ENCODE results near the gene RANGAP1. TPM values are rescaled to one million over a fixed set of nuclear protein-coding genes. Genes with fewer than 3 reads are reported as not detected.
A peak's percentile ranks its signal among the peaks of the same experiment; 100 is the strongest.

The RANGAP1 gene
- total RNA-seq, 1 experiment from 2014 or later, result 97.9 TPM

GRCh38 chr22:41234815-41235695, 50.9 kb downstream of the RANGAP1 start:
- no peak for DNase-seq (ENCODE audit: low read depth)

- no peak for DNase-seq (ENCODE audit: low read depth)
These were observed 54.6 kb downstream of the RANGAP1 start for GRCh38 chr22:41231369-41231768.

- DNase-seq (ENCODE audit: low read depth), result no peak
These were observed 55.6 kb downstream of the RANGAP1 start for GRCh38 chr22:41230401-41230785.

GRCh38 chr22:41229730-41230400, 56.1 kb downstream of the RANGAP1 start:
- no peak for DNase-seq (ENCODE audit: low read depth)

- DNase-seq (ENCODE audit: low read depth), result no peak
These were observed 56.8 kb downstream of the RANGAP1 start for GRCh38 chr22:41229215-41229614.

GRCh38 chr22:41226723-41227655, 59.0 kb downstream of the RANGAP1 start:
- no peak for DNase-seq (ENCODE audit: low read depth)

- no peak for DNase-seq (ENCODE audit: low read depth)
These were observed 62.5 kb downstream of the RANGAP1 start for GRCh38 chr22:41223535-41223934.

GRCh38 chr22:41222846-41223507, 63.0 kb downstream of the RANGAP1 start:
- DNase-seq (ENCODE audit: low read depth), result no peak

GRCh38 chr22:41217553-41218157, 68.3 kb downstream of the RANGAP1 start:
- DNase-seq (ENCODE audit: low read depth), result no peak

GRCh38 chr22:41216984-41217383, 69.0 kb downstream of the RANGAP1 start:
- no peak for DNase-seq (ENCODE audit: low read depth)

GRCh38 chr22:41215926-41216325, 70.1 kb downstream of the RANGAP1 start:
- no peak for DNase-seq (ENCODE audit: low read depth)

GRCh38 chr22:41215409-41215808, 70.6 kb downstream of the RANGAP1 start:
- no peak for DNase-seq (ENCODE audit: low read depth)

GRCh38 chr22:41206719-41207118, 79.3 kb downstream of the RANGAP1 start:
- DNase-seq (ENCODE audit: low read depth), result no peak

- peak; percentile 95 for DNase-seq (ENCODE audit: low read depth)
These were observed 80.7 kb downstream of the RANGAP1 start, which contains the start of gene L3MBTL2 for GRCh38 chr22:41204992-41205900. L3MBTL2 (plus strand) TSS chr22:41205312; CDS start chr22:41205363, 51 bp downstream.

GRCh38 chr22:41204066-41204465, 81.9 kb downstream of the RANGAP1 start:
- no peak for DNase-seq (ENCODE audit: low read depth)

GRCh38 chr22:41203118-41203517, 82.9 kb downstream of the RANGAP1 start:
- no peak for DNase-seq (ENCODE audit: low read depth)

- no peak for DNase-seq (ENCODE audit: low read depth)
These were observed 84.8 kb downstream of the RANGAP1 start for GRCh38 chr22:41201141-41201540.

- peak; percentile 55 for DNase-seq (ENCODE audit: low read depth)
These were observed 87.9 kb downstream of the RANGAP1 start for GRCh38 chr22:41198027-41198580.
